Activated CD4-positive, alpha-beta T cell treated with anti-CD3 and anti-CD28 coated beads, Interleukin-2, amount 10 ng/mL, durations not matched to agents 24 days and 14 days (primary cell): ENCODE data around the gene ACTG2. TPM values are rescaled to one million over a fixed set of nuclear protein-coding genes. Genes with fewer than 3 reads are reported as not detected.
A peak's percentile ranks its signal among the peaks of the same experiment; 100 is the strongest.
"Not testable (repeated sequence)": the region's sequence is repeated elsewhere in the genome, so short reads cannot be mapped to it uniquely, and the experiment has no call there.

ENCODE experiments used
- DNase-seq: peaks from one replicate; pipeline ENCODE4 v3.0.0; 2022
- H3K27ac Mint-ChIP-seq: one replicate; pipeline ENCODE4 v1.8.0; 2022; ENCODE audit warnings: mild to moderate bottlenecking, mixed read lengths
- H3K27me3 Mint-ChIP-seq: one replicate; pipeline ENCODE4 v1.8.0; 2022; ENCODE audit warnings: mixed read lengths
- H3K36me3 Mint-ChIP-seq: one replicate; pipeline ENCODE4 v1.8.0; 2022; ENCODE audit warnings: low read depth, mild to moderate bottlenecking, mixed read lengths
- H3K4me1 Mint-ChIP-seq: one replicate; pipeline ENCODE4 v1.8.0; 2021; ENCODE audit warnings: mixed read lengths
- H3K4me3 Mint-ChIP-seq: one replicate; pipeline ENCODE4 v1.8.0; 2022; ENCODE audit warnings: mild to moderate bottlenecking, moderate library complexity, mixed read lengths
- H3K9me3 Mint-ChIP-seq: one replicate; pipeline ENCODE4 v1.8.0; 2021; ENCODE audit warnings: mixed read lengths
- intact Hi-C: fragments of 100-400 bp; cut with micrococcal nuclease; formaldehyde crosslinking; loops from one replicate; pipeline ENCODE4 v1.15.1; 2023
- total RNA-seq: library from RNA; stranded (reverse); gene quantifications from 2 replicates; pipeline ENCODE4 v1.2.3, GENCODE V29; 2022

ACTG2 gene
- total RNA-seq: not detected in 2 replicates

DNA sequence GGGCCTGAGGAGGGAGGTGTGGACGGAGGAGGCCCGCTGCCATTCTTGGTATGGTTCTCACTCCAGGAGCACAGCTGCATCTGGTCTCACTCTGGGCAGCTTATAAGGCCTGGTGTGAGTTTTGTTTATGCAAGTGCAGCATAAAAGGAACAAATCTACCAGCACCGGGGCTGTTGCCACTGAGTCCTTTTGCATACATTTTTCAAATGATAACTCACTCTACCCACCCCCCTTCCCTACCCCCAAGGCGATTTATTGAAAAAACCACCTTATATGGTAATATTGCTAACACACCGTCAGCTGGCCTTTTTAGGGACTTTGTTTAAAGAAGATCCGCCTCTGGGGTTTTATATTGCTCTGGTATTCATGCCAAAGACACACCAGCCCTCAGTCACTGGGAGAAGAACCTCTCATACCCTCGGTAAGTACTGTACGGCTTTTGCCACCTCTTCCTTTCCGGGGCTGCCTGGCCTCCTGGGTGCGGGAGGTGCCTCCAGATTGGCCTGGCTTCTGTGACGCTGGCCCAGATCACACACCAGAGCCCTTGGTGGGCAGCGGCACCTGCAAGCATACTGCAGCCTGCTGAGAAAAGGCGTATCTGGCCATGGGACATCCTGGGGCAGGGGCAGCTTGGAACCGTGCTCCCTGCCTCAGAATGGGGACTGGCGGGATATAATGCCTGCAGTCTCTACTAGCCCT lies at the start of gene ACTG2:
ACTG2 (plus strand) TSS at position 378 of the 699 bp plus-strand sequence. CDS start 8,304 bp downstream, outside the sequence.
- intact Hi-C loops: no loop called here
- Mint-ChIP-seq H3K36me3 (no peaks in the 10 kb centered on the region), H3K4me1 (peaks cover 40% of the 10 kb centered on the region), H3K4me3 (no peak within 1 kb of the TSS), H3K27ac (peak within 1 kb of the TSS; percentile 59), H3K9me3 (no peaks in the 10 kb centered on the region), H3K27me3 (no peaks in the 10 kb centered on the region)
- DNase-seq: no peak

DNA sequence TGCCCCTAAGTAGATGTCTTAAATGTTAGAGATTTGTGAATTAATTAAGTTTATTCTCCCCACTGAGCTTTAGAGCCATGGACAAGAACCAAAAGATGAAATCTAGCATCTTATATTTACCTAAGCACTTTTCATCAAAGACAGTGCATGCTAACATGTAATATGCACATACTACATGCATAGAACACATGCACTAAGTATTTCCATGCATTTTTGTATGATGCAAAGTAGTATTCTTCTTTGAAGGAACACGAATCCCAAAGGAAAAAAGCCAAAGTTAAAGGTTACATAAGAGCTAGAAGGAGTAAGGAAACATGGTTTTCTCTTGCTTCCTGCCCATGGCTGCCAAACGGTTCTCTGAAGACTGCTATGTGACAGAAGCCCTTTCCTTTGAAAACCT lies 48.7 kb upstream of the ACTG2 start:
- no peak overlapping the region for H3K27ac Mint-ChIP-seq
- intact Hi-C loops: no loop called here
- no peak for DNase-seq
- peaks cover 51% of the 10 kb centered on the region for H3K36me3 Mint-ChIP-seq
- H3K9me3 Mint-ChIP-seq: no peaks in the 10 kb centered on the region
- H3K4me1 Mint-ChIP-seq: peaks cover 20% of the 10 kb centered on the region
- no peak overlapping the region for H3K4me3 Mint-ChIP-seq
- H3K27me3 Mint-ChIP-seq: no peaks in the 10 kb centered on the region

DNA sequence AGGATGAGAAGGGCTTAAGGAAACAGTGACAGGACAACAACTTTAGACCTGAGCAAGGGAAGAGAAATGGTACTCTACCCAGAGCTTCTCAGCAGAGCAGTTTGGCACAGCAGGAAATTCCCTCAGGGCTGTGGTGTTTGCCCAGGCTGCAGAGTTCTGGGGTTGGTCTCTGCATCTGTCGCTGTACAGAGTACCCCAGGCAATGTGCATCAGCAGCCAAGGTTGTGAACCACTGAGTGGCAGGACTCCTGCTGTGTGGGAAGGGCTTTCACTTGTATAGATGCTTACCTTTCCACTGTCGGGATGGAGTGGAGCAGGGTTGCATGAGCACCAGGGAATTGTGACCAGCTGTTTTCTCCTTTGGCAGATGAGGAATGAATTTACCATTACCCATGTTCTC lies 42.8 kb upstream of the ACTG2 start:
- Mint-ChIP-seq H3K9me3 (no peaks in the 10 kb centered on the region), H3K27me3 (no peaks in the 10 kb centered on the region), H3K4me3 (no peak overlapping the region), H3K4me1 (peaks cover 8% of the 10 kb centered on the region), H3K36me3 (peaks cover 52% of the 10 kb centered on the region), H3K27ac (no peak overlapping the region)
- intact Hi-C loops: no loop called here
- no peak for DNase-seq

DNA sequence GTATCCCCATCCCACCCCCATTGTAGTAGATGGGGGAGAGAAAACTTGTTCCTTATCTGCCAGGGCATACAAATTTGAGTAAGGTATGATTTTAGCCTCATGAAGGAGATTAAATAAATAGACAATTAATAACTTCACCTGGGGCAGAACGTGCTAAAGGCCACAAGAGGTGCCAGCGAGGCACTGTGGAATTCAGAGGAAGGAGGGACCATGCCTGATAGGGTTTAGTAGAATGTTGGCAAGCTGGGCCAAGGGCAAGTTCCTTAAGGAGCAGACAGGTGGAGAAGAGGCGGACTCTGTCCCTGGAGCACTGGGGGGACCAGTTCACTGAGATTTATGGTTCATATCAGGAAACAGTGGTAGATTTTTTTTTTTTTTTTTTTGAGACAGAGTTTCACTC lies 41.5 kb upstream of the ACTG2 start:
- Mint-ChIP-seq H3K9me3 (peaks cover 2% of the 10 kb centered on the region), H3K27ac (no peak overlapping the region), H3K36me3 (peaks cover 55% of the 10 kb centered on the region), H3K4me1 (peaks cover 14% of the 10 kb centered on the region), H3K27me3 (no peaks in the 10 kb centered on the region), H3K4me3 (no peak overlapping the region)
- no peak for DNase-seq
- intact Hi-C loops: no loop called here

DNA sequence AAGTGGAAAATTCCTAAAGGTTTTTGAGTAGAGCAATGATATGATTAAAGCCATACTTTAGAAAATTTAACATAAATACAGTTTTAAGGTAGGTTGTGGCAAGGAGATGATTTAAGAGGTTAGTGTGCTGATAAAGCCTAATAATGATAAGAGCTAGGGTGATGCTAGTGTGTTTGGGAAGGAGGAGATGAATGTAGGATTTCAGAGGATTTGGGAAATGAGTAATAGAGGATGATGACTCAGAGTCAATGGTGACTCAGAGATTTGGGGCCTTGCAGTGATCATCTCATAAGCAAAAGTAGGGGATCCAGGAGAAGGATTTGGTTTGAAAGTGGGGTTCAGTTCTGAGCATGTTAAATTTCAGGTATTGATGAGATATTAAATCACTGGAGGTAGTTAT lies 40.8 kb upstream of the ACTG2 start:
- Mint-ChIP-seq H3K4me3 (no peak overlapping the region), H3K4me1 (peaks cover 22% of the 10 kb centered on the region), H3K27ac (no peak overlapping the region), H3K9me3 (peaks cover 8% of the 10 kb centered on the region), H3K27me3 (no peaks in the 10 kb centered on the region), H3K36me3 (peaks cover 56% of the 10 kb centered on the region)
- no peak for DNase-seq
- intact Hi-C loops: loop anchor here (1.0 kb wide), 1 partner anchor 80 kb away; no protein-coding TSS in a partner anchor

DNA sequence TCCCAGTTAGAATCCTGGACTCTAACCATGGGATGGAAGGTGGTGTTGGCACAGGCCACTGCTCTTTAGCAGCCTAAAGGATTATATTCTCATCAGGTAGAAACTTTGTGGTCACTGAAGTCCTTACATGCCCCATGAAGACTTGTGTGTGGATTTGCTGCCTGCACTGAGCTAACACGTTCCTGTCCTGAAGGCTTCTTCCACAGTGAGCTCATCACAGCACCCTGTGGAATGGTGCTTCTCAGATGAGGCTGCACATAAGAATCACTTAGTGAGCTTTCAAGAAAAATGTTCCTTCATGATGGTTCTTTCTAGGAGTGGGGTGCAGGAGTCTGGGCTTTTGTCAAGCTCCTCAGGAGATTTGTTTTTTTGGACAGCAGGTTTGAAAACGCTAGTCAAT lies 37.3 kb upstream of the ACTG2 start:
- intact Hi-C loops: no loop called here
- Mint-ChIP-seq H3K4me3 (no peak overlapping the region), H3K36me3 (peaks cover 55% of the 10 kb centered on the region), H3K4me1 (peaks cover 32% of the 10 kb centered on the region), H3K27ac (peak overlapping the region; percentile 45), H3K9me3 (peaks cover 8% of the 10 kb centered on the region), H3K27me3 (no peaks in the 10 kb centered on the region)
- no peak for DNase-seq

DNA sequence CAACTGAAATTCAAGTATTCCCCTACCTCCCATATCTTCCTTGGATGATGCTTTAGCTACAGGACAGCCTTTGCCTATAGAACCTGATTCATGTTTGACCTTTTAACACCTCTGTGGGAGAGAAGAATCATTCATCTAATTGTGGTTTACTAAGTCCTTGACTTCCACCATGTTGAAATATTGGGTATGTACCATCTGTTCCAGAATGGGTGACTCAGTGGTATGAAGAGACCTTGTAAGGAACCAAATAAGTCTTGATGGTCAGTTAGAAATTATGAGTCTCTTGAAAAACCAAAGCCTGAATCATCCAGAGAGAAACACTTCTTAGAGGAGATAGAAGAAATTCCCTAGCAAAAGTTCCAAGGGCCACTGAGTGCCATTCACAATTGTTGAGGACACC lies 36.6 kb upstream of the ACTG2 start:
- peak overlapping the region; percentile 70 for H3K27ac Mint-ChIP-seq
- peaks cover 56% of the 10 kb centered on the region for H3K36me3 Mint-ChIP-seq
- peaks cover 33% of the 10 kb centered on the region for H3K4me1 Mint-ChIP-seq
- peaks cover 8% of the 10 kb centered on the region for H3K9me3 Mint-ChIP-seq
- no peak for DNase-seq
- intact Hi-C loops: no loop called here
- no peak overlapping the region for H3K4me3 Mint-ChIP-seq
- no peaks in the 10 kb centered on the region for H3K27me3 Mint-ChIP-seq

DNA sequence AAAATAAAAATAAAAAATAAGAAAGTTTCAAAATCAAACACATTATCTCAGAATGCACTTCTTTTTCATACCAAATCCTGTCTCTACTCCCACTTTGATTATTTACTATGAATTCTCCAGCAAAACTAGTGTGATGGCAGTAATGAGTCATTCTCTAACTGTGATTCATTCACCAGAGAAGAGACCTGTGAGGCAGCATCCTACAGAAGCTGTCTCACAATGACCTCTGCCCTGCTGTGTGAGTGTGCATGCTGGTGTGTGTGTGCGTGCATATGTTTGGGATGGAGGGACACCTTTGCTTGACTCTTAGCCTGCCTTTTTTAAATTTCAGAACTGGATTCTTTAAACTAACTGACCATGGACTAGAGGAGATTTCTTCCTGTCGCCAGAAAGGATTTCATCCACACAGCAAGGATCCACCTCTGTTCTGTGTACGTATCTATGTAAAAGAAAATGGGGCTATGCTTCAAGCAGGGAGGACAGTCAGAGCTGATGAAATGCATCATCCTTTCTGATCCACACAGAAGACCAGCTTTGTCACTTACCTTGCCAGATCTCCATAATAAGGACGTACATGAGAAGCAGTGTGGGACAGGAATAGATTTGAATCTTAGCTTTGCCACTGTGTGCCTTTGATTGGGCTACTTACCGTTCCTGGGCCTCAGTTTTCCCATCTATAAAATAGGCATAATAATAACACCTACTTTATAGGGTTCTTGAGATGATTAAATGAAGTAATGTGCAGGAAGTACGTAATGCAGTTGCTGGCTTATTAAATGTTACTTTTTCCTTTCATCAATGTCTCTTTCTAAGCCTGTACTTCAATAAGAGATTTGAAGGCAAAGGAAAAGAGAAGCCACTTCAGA lies 32.9 kb upstream of the ACTG2 start:
- H3K4me1 Mint-ChIP-seq: peaks cover 31% of the 10 kb centered on the region
- H3K27me3 Mint-ChIP-seq: no peaks in the 10 kb centered on the region
- H3K9me3 Mint-ChIP-seq: peaks cover 8% of the 10 kb centered on the region
- peak; percentile 62 for DNase-seq
- H3K36me3 Mint-ChIP-seq: peaks cover 75% of the 10 kb centered on the region
- intact Hi-C loops: loop anchor here (1.0 kb wide), 3 partner anchors 26 to 66 kb away; partner anchors contain the start of gene DGUOK
- H3K27ac Mint-ChIP-seq: peak overlapping the region; percentile 70
- no peak overlapping the region for H3K4me3 Mint-ChIP-seq

DNA sequence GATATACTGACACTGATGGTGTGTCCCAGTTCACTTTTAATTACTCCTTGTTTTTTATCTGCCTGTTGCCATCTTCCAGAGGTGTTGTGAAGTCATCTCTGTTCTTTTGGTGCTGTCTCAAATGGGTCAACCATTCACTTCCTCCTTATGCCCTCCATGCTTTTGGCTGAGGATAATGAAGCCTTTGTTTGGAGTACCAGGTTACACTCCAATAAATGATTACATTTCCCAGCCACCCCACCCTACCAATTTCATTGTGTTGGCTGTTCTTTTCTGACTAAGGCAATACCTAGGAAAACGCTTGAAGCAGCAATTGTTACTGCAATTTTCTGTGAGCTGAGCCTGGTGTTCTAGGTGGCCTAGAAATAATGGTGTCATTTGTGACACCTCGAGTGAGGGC lies 29.8 kb upstream of the ACTG2 start:
- no peak overlapping the region for H3K27ac Mint-ChIP-seq
- no peak for DNase-seq
- no peak overlapping the region for H3K4me3 Mint-ChIP-seq
- peaks cover 69% of the 10 kb centered on the region for H3K36me3 Mint-ChIP-seq
- H3K9me3 Mint-ChIP-seq: no peaks in the 10 kb centered on the region
- intact Hi-C loops: no loop called here
- no peaks in the 10 kb centered on the region for H3K27me3 Mint-ChIP-seq
- H3K4me1 Mint-ChIP-seq: peaks cover 14% of the 10 kb centered on the region

DNA sequence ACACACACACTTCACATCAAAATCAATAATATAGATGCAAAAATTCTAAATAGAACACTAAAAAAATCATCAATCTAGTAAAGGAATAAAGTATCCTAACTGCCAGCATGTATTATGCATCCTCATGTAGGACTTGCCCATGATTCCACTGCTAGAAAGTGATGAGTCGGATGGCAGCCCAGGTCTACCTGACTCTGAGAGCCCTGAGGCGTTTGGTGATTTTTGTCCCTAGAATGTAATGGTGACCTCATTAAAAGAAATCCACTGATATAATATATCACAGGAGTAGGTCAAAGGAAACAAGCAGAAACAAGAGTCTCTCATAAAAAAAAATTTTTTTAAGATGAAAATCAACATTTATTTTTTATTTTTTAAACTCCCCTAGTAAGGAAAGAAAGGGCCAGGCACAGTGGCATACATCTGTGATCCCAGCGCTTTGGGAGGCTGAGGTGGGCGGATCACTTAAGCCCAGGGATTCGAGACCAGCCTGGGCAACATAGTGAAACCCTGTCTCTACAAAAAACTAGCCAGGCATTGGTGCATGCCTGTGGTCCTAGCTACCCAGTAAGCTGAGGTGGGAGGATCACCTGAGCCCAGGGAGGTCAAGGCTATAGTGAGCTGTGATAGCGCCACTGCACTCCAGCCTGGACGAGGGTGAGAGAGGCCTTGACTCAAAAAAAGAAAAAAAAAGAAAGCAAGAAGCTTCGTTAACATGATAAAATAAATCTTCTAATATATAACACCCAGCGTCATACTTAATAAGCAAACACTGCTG lies 24.4 kb upstream of the ACTG2 start:
- Mint-ChIP-seq H3K9me3 (no peaks in the 10 kb centered on the region), H3K4me3 (no peak overlapping the region), H3K27ac (no peak overlapping the region), H3K36me3 (peaks cover 46% of the 10 kb centered on the region), H3K27me3 (no peaks in the 10 kb centered on the region), H3K4me1 (no peaks in the 10 kb centered on the region)
- DNase-seq: no peak
- intact Hi-C loops: no loop called here

DNA sequence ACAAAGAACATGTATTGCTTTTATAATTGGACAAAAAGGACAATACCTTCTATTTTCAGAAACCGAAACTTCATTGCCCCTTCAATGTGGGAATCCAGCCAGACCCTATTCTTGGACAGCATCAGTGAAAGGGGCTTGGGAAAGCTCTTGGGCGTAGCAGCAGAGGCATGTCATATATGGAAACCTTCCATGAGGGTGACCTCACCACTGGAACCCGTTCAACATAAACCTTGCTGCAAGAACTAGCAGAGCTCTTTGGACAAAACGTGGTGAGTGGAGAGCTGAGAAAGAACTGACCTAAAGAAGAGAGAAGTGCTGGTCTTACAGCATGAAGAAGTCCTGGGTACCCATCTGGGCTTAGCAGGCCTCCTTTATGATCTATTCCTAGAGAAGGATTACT lies 22.7 kb upstream of the ACTG2 start:
- no peaks in the 10 kb centered on the region for H3K9me3 Mint-ChIP-seq
- no peak for DNase-seq
- H3K4me1 Mint-ChIP-seq: no peaks in the 10 kb centered on the region
- H3K36me3 Mint-ChIP-seq: peaks cover 33% of the 10 kb centered on the region
- intact Hi-C loops: no loop called here
- no peak overlapping the region for H3K4me3 Mint-ChIP-seq
- H3K27me3 Mint-ChIP-seq: no peaks in the 10 kb centered on the region
- peak overlapping the region; percentile 30 for H3K27ac Mint-ChIP-seq

DNA sequence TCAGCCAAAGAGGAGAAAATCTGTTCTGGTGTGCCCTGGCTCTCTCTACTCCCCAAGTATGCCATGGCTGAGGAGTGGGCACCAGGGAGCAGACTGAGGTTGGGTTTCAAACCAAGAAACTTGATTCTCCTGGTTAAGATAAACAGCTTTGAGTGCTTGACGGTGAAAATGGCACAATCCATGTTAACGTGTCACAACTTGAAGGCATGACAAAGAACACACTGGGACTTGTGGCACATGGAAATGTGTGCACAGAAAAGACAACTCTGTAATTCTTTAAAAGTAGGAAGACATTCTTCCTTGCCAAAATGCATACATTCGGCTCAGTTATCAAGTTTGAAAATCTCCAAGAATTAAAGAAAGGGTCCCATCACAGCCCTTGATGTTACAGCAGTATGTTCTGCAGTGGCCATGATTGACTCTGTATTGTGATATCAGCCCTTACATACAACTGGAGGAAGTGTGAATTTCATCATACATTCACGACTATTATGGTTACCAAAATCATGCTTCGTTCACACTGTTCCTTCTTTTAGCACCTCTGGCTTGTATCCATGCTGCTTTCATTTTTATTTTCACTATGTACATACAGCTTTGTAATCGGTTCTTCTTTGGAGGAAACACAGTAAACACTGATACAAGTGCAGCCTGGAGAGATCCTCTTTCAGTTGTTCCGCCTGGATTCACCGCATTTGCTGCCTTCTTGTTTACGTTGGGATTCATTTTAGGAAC lies 15.6 kb upstream of the ACTG2 start:
- intact Hi-C loops: no loop called here
- Mint-ChIP-seq H3K4me3 (no peak overlapping the region), H3K27me3 (peaks cover 5% of the 10 kb centered on the region)

DNA sequence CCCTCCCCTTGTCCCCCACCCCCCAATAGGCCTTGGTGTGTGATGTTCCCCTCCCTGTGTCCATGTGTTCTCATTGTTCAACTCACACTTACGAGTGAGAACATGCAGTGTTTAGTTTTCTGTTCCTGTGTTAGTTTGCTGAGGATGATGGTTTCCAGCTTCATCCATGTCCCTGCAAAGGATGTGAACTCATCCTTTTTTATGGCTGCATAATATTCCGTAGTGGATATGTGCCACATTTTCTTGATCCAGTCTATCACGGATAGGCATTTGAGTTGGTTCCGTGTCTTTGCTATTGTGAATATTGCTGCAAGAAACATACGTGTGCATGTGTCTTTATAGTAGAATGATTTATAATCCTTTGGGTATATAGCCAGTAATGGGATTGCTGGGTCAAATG lies 14.8 kb upstream of the ACTG2 start:
- DNase-seq, H3K9me3 Mint-ChIP-seq, H3K4me3 Mint-ChIP-seq, intact Hi-C loops, H3K36me3 Mint-ChIP-seq, H3K27ac Mint-ChIP-seq, H3K4me1 Mint-ChIP-seq, H3K27me3 Mint-ChIP-seq: not testable (repeated sequence)

More for the DNA sequence above, 15.6 kb upstream of the ACTG2 start:
- H3K36me3 Mint-ChIP-seq: peaks cover 7% of the 10 kb centered on the region
- H3K27ac Mint-ChIP-seq: no peak overlapping the region
- peaks cover 6% of the 10 kb centered on the region for H3K4me1 Mint-ChIP-seq
- DNase-seq: no peak
- no peaks in the 10 kb centered on the region for H3K9me3 Mint-ChIP-seq
